Caco-2 (cell line): ENCODE results near the gene SELENOW. TPM values are rescaled to one million over a fixed set of nuclear protein-coding genes. Genes with fewer than 3 reads are reported as not detected.

Source experiments
- BruUV-seq: library from RNA; stranded (reverse); fragments of 400-500 nt; replicated peaks from 2 replicates; lab custom pipeline; 2021; lab: Mats Ljungman, UMichigan
- CTCF ChIA-PET: fragments of 300-600 bp; sonication (Branson Sonifier 250); formaldehyde crosslinking; loops from one replicate; lab custom pipeline; 2022; ENCODE audit warnings: antibody characterized with exemption; lab: Charles Lee
- POLR2A ChIA-PET: fragments of 300-600 bp; sonication (Branson Sonifier 250); formaldehyde crosslinking; loops from one replicate; lab custom pipeline; 2022; ENCODE audit warnings: antibody characterized with exemption; lab: Charles Lee
- DNase-seq, 2 experiments: peaks; one replicate each; pipeline versions ENCODE4 v3.0.0 to v3.0.0-alpha.2; 2020 to 2022
- H3K27me3 ChIP-seq: replicated peaks from 2 replicates; pipeline ENCODE4 v1.6.0; 2011; ENCODE audit warnings: low read length; ENCODE audit not compliant: control insufficient read depth, insufficient read depth
- H3K36me3 ChIP-seq: 2 replicates; pipeline ENCODE4 v1.5.1; 2011; ENCODE audit warnings: low read length; ENCODE audit not compliant: control insufficient read depth, insufficient read depth
- H3K4me1 ChIP-seq: fragments of 250-450 bp; sonication (Bioruptor Pico); 2 replicates; pipeline ENCODE4 v1.5.1; 2020; ENCODE audit warnings: mild to moderate bottlenecking
- H3K4me3 ChIP-seq: 2 replicates; pipeline ENCODE4 v1.5.1; 2011; ENCODE audit warnings: low read depth, mild to moderate bottlenecking, control low read depth, low read length
- H3K9me3 ChIP-seq: fragments of 250-450 bp; sonication (Bioruptor Pico); 2 replicates; pipeline ENCODE4 v1.5.1; 2020; ENCODE audit warnings: mild to moderate bottlenecking, moderate library complexity
- H3K27ac Mint-ChIP-seq: one replicate; pipeline ENCODE4 v1.8.0; 2022; ENCODE audit warnings: mixed read lengths; ENCODE audit not compliant: unreplicated experiment
- H3K27me3 Mint-ChIP-seq: one replicate; pipeline ENCODE4 v1.8.0; 2022; ENCODE audit warnings: mixed read lengths; ENCODE audit not compliant: insufficient read depth, unreplicated experiment
- H3K36me3 Mint-ChIP-seq: one replicate; pipeline ENCODE4 v1.8.0; 2022; ENCODE audit warnings: mild to moderate bottlenecking, mixed read lengths; ENCODE audit not compliant: insufficient read depth, unreplicated experiment
- H3K4me1 Mint-ChIP-seq: one replicate; pipeline ENCODE4 v1.8.0; 2022; ENCODE audit warnings: low read depth, mixed read lengths; ENCODE audit not compliant: unreplicated experiment
- H3K4me3 Mint-ChIP-seq: one replicate; pipeline ENCODE4 v1.8.0; 2022; ENCODE audit warnings: mild to moderate bottlenecking, moderate library complexity, mixed read lengths; ENCODE audit not compliant: unreplicated experiment
- H3K9me3 Mint-ChIP-seq: one replicate; pipeline ENCODE4 v1.8.0; 2022; ENCODE audit warnings: mixed read lengths; ENCODE audit not compliant: unreplicated experiment
- intact Hi-C: fragments of 100-400 bp; cut with micrococcal nuclease; formaldehyde crosslinking; loops from one replicate; pipeline ENCODE4 v1.10.0; 2022; ENCODE audit not compliant: unreplicated experiment
- total RNA-seq: library from RNA; stranded (reverse); gene quantifications from 2 replicates; pipeline ENCODE4 v1.2.3, GENCODE V29; 2022
- TF ChIP-seq, protein P1 (sequence below), 2 experiments: fragments of 200-600 bp in 1 of 2; IDR thresholded peaks; 1 replicate in 1 of 2; 2 replicates in 1 of 2; pipeline versions ENCODE4 v1.5.1 to v1.8.0; 2011 to 2022; ENCODE audit warnings: antibody characterized with exemption in 1 of 2, control low read depth in 1 of 2, inconsistent platforms in 1 of 2, low read depth in 1 of 2, low read length in 1 of 2, mild to moderate bottlenecking in 1 of 2, moderate library complexity in 1 of 2; ENCODE audit not compliant: insufficient read depth in 1 of 2, severe bottlenecking in 1 of 2, unreplicated experiment in 1 of 2

The SELENOW gene
- total RNA-seq, 1 experiment from 2014 or later, result 110 TPM

GRCh38 chr19:47757617-47758442, 20.7 kb upstream of the SELENOW start:
- DNase-seq, result peak; percentile 46 to 55
- Mint-ChIP-seq H3K4me1 (peaks cover 9% of the 10 kb centered on the region), H3K27ac (no peak overlapping the region), H3K27me3 (no peaks in the 10 kb centered on the region), H3K36me3 (peaks cover 75% of the 10 kb centered on the region), H3K9me3 (no peaks in the 10 kb centered on the region), H3K4me3 (no peak overlapping the region)
- Histone ChIP-seq H3K27me3 (no peaks in the 10 kb centered on the region), H3K4me3 (no peak overlapping the region), H3K9me3 (no peaks in the 10 kb centered on the region), H3K4me1 (peaks cover 10% of the 10 kb centered on the region; the same call in 1 of the 2 replicates), H3K36me3 (peaks cover 9% of the 10 kb centered on the region)
- intact Hi-C loops, result no loop called here
- ChIA-PET POLR2A (no interaction called here), CTCF (interaction anchor here (0.9 kb wide), 1 partner anchor 321 kb away, joined by 3 read pairs; no protein-coding TSS in a partner anchor)
- BruUV-seq, result no TSS peak
- TF ChIP-seq, protein P1, sequence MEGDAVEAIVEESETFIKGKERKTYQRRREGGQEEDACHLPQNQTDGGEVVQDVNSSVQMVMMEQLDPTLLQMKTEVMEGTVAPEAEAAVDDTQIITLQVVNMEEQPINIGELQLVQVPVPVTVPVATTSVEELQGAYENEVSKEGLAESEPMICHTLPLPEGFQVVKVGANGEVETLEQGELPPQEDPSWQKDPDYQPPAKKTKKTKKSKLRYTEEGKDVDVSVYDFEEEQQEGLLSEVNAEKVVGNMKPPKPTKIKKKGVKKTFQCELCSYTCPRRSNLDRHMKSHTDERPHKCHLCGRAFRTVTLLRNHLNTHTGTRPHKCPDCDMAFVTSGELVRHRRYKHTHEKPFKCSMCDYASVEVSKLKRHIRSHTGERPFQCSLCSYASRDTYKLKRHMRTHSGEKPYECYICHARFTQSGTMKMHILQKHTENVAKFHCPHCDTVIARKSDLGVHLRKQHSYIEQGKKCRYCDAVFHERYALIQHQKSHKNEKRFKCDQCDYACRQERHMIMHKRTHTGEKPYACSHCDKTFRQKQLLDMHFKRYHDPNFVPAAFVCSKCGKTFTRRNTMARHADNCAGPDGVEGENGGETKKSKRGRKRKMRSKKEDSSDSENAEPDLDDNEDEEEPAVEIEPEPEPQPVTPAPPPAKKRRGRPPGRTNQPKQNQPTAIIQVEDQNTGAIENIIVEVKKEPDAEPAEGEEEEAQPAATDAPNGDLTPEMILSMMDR (IDR thresholded peaks at IDR 0.05; ENCODE audit: insufficient read depth in 1 of 2, low read depth in 1 of 2, low read length in 1 of 2, severe bottlenecking in 1 of 2, unreplicated experiment in 1 of 2), result no peak

DNA sequence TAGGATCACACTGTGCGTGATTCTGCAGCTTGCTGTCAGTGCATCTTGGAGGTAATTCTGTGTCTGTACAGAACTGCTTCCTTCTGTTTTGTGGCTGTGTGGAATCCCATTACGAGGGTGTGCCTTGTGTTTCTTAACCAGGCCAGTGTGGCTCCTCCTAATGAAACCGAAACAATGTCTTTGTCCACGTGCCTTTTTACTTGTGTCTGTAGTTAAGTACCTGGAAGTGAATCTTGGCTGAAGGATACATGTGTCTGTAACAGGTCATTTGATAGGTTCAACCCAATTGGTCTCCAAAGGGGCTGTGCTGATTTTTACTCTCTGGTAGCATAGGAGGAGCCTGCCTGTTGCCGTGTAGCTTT, 20.1 kb upstream of the SELENOW start:
- peaks cover 9% of the 10 kb centered on the region for H3K36me3 ChIP-seq
- TF ChIP-seq, protein P1 (IDR thresholded peaks at IDR 0.05; ENCODE audit: insufficient read depth in 1 of 2, low read depth in 1 of 2, low read length in 1 of 2, severe bottlenecking in 1 of 2, unreplicated experiment in 1 of 2), result no peak
- ChIA-PET CTCF (interaction anchor here (0.9 to 1.2 kb wide), 2 partner anchors 45 to 322 kb away, joined by 3 read pairs; partner anchors contain the start of gene EHD2), POLR2A (no interaction called here)
- H3K27me3 Mint-ChIP-seq, result no peaks in the 10 kb centered on the region
- H3K4me1 ChIP-seq, result peaks cover 10% of the 10 kb centered on the region; the same call in 1 of the 2 replicates
- H3K9me3 ChIP-seq, result no peaks in the 10 kb centered on the region
- intact Hi-C loops, result no loop called here
- H3K36me3 Mint-ChIP-seq, result peaks cover 72% of the 10 kb centered on the region
- H3K4me1 Mint-ChIP-seq, result peaks cover 9% of the 10 kb centered on the region
- no peak overlapping the region for H3K4me3 Mint-ChIP-seq
- DNase-seq, result no peak
- BruUV-seq, result no TSS peak
- H3K4me3 ChIP-seq, result no peak overlapping the region
- no peaks in the 10 kb centered on the region for H3K9me3 Mint-ChIP-seq
- no peak overlapping the region for H3K27ac Mint-ChIP-seq
- no peaks in the 10 kb centered on the region for H3K27me3 ChIP-seq

DNA sequence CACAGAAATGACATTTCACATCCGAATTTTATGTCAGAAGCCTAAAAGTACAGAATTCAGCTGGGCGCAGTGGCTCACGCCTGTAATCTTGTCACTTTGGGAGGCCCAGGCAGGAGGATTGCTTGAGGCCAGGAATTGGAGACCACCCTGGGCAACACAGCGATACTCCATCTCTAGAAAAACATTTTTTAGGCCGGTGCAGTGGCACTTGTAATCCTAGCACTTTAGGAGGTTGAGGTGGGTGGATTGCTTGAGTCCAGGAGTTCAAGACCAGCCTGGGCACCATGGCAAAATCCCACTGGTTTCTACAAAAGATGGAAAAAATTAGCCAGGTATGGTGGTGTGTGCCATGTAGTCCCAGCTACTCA, 17.9 kb upstream of the SELENOW start:
- H3K27ac Mint-ChIP-seq, result no peak overlapping the region
- Histone ChIP-seq H3K36me3 (peaks cover 7% of the 10 kb centered on the region), H3K9me3 (no peaks in the 10 kb centered on the region), H3K4me3 (no peak overlapping the region), H3K4me1 (peaks cover 10% of the 10 kb centered on the region; the same call in 1 of the 2 replicates), H3K27me3 (no peaks in the 10 kb centered on the region)
- peaks cover 53% of the 10 kb centered on the region for H3K36me3 Mint-ChIP-seq
- intact Hi-C loops, result no loop called here
- DNase-seq, result no peak
- no peaks in the 10 kb centered on the region for H3K27me3 Mint-ChIP-seq
- no TSS peak for BruUV-seq
- ChIA-PET POLR2A (no interaction called here), CTCF (no interaction called here)
- H3K4me3 Mint-ChIP-seq, result no peak overlapping the region
- peaks cover 9% of the 10 kb centered on the region for H3K4me1 Mint-ChIP-seq
- H3K9me3 Mint-ChIP-seq, result no peaks in the 10 kb centered on the region
- TF ChIP-seq, protein P1 (IDR thresholded peaks at IDR 0.05; ENCODE audit: insufficient read depth in 1 of 2, low read depth in 1 of 2, low read length in 1 of 2, severe bottlenecking in 1 of 2, unreplicated experiment in 1 of 2), result no peak
